Ovary (tissue), 3 donors: Measurements from ENCODE around the gene TRAM2.

Experiments used
- EP300 ChIP-seq: sonication (generic); formaldehyde crosslinking; IDR thresholded peaks from one replicate; pipeline ENCODE4 v1.6.1; 2017; ENCODE audit warnings: antibody characterized with exemption
- POLR2A ChIP-seq: fragments of 450-650 bp; IDR thresholded peaks from one replicate; pipeline ENCODE4 v1.6.1; 2017; ENCODE audit warnings: antibody characterized with exemption, mild to moderate bottlenecking, moderate library complexity
- TF ChIP-seq, protein P1 (sequence below), 3 donors: fragments of 450-650 bp in 2 of 3; fragments of 200-600 bp in 1 of 3; IDR thresholded peaks; one replicate each; pipeline versions ENCODE4 v1.5.1 to v1.8.0; 2016 to 2022; ENCODE audit warnings: antibody characterized with exemption in 3 of 3, mild to moderate bottlenecking in 1 of 3
- donor health status: DM: no; HTN: no; CAD: no.

DNA sequence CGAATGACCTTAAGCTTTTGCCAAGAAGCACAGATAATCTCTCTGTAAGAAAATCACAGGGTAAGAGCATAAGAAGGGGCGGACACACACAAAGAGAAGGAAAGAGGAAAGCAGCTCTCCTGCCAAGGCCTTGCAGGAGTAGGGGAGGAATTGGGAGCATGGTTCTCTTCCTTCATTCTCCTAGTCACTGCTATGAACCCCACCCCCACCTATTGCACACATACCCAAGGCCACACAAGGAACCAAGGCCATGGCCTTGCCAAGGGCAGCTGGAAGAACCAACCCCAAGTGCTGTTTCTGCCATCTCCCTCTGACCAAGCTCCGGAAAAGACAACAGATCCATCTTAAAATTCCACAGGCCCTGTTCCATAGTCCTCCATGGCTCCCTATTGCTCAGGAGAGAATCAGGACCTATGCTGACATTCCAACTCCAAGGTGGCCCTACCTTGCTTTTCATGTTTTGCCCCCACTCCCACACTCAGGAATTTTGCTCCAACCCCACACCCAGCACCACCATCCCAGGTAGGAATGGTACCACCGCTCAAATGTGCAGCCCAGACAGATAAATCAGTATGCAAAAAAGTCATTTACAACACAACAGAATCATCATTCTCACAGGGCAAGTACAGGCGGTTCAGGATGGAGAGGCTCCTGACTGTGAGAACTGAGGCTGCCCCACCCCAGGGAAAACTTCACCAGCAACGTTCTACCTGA lies 31.3 kb downstream of the TRAM2 start:
- TF ChIP-seq POLR2A (no peak), EP300 (no peak)
- TF ChIP-seq, protein P1, sequence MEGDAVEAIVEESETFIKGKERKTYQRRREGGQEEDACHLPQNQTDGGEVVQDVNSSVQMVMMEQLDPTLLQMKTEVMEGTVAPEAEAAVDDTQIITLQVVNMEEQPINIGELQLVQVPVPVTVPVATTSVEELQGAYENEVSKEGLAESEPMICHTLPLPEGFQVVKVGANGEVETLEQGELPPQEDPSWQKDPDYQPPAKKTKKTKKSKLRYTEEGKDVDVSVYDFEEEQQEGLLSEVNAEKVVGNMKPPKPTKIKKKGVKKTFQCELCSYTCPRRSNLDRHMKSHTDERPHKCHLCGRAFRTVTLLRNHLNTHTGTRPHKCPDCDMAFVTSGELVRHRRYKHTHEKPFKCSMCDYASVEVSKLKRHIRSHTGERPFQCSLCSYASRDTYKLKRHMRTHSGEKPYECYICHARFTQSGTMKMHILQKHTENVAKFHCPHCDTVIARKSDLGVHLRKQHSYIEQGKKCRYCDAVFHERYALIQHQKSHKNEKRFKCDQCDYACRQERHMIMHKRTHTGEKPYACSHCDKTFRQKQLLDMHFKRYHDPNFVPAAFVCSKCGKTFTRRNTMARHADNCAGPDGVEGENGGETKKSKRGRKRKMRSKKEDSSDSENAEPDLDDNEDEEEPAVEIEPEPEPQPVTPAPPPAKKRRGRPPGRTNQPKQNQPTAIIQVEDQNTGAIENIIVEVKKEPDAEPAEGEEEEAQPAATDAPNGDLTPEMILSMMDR (IDR thresholded peaks at IDR 0.05), result no peak
